Karpas-422 (cell line): Measurements from ENCODE around the gene PACS1. TPM values are rescaled to one million over a fixed set of nuclear protein-coding genes. Genes with fewer than 3 reads are reported as not detected.

Experiments
- DNase-seq: peaks from one replicate; pipeline ENCODE4 v3.0.0-alpha.2; 2015
- H2AFZ ChIP-seq: fragments of 200-600 bp; sonication (generic); 2 replicates; pipeline ENCODE4 v1.6.1; 2014; ENCODE audit warnings: antibody characterized with exemption, low read length, mixed read lengths
- H3K27ac ChIP-seq: fragments of 200-600 bp; sonication (generic); 2 replicates; pipeline ENCODE4 v1.5.1; 2014; ENCODE audit warnings: mild to moderate bottlenecking, low read length, moderate library complexity
- H3K27me3 ChIP-seq: fragments of 200-600 bp; sonication (generic); 2 replicates; pipeline ENCODE4 v1.6.1; 2014; ENCODE audit warnings: low read length, mixed read lengths
- H3K36me3 ChIP-seq: fragments of 200-600 bp; sonication (generic); 2 replicates; pipeline ENCODE4 v1.6.1; 2014; ENCODE audit warnings: low read length, mixed read lengths; ENCODE audit not compliant: insufficient read depth
- H3K4me1 ChIP-seq: fragments of 200-600 bp; sonication (generic); 2 replicates; pipeline ENCODE4 v1.6.1; 2014; ENCODE audit warnings: mild to moderate bottlenecking, low read length, mixed read lengths
- H3K4me2 ChIP-seq: fragments of 200-600 bp; sonication (generic); 2 replicates; pipeline ENCODE4 v1.6.1; 2014; ENCODE audit warnings: low read length, low read depth, mild to moderate bottlenecking; ENCODE audit not compliant: poor library complexity, severe bottlenecking
- H3K4me3 ChIP-seq: fragments of 200-600 bp; sonication (generic); 2 replicates; pipeline ENCODE4 v1.5.1; 2014; ENCODE audit warnings: mild to moderate bottlenecking, antibody characterized with exemption, low read length, mixed read lengths
- H3K79me2 ChIP-seq: fragments of 200-600 bp; sonication (generic); 2 replicates; pipeline ENCODE4 v1.6.1; 2014; ENCODE audit warnings: mild to moderate bottlenecking, low read length, mixed read lengths
- H3K9ac ChIP-seq: fragments of 200-600 bp; sonication (generic); 2 replicates; pipeline ENCODE4 v1.6.0; 2014; ENCODE audit warnings: low read length
- H3K9me2 ChIP-seq: fragments of 200-600 bp; sonication (generic), shearing (Covaris generic); replicated peaks from 2 replicates; pipeline ENCODE4 v1.6.0; 2014; ENCODE audit warnings: mild to moderate bottlenecking, low read length, moderate library complexity; ENCODE audit not compliant: insufficient read depth
- H3K9me3 ChIP-seq: fragments of 300-700, 200-600 bp; sonication (generic); 2 replicates; pipeline ENCODE4 v1.6.1; 2014; ENCODE audit warnings: low read length, mixed read lengths
- H4K20me1 ChIP-seq: fragments of 200-600 bp; sonication (generic); 2 replicates; pipeline ENCODE4 v1.6.1; 2014; ENCODE audit warnings: mild to moderate bottlenecking, antibody characterized with exemption, low read length, low read depth; ENCODE audit not compliant: insufficient read depth
- total RNA-seq: library from RNA; depleted of rRNA; stranded (reverse); fragments of >200 nt; shearing (Covaris generic); gene quantifications from 2 replicates; pipeline ENCODE4 v1.2.3, GENCODE V29; 2014; ENCODE audit warnings: low replicate concordance; rRNA removed

PACS1 gene
- total RNA-seq, 1 experiment from 2014 or later = 60.5 TPM

GRCh38 chr11:66292543-66293332, 222.7 kb downstream of the PACS1 start:
- no peak for DNase-seq
- H3K9ac ChIP-seq = no peak overlapping the region

GRCh38 chr11:66293352-66293751, 223.3 kb downstream of the PACS1 start:
- Histone ChIP-seq H3K4me2 (no peak overlapping the region), H3K4me3 (no peak overlapping the region), H3K9me2 (no peaks in the 10 kb centered on the region), H3K79me2 (peaks cover 4% of the 10 kb centered on the region), H3K4me1 (peaks cover 11% of the 10 kb centered on the region), H2AFZ (no peak overlapping the region), H3K27me3 (no peaks in the 10 kb centered on the region), H3K36me3 (no peaks in the 10 kb centered on the region), H4K20me1 (no peaks in the 10 kb centered on the region), H3K9ac (no peak overlapping the region), H3K9me3 (no peaks in the 10 kb centered on the region), H3K27ac (no peak overlapping the region)
- no peak for DNase-seq

More at GRCh38 chr11:66292543-66293332, 222.7 kb downstream of the PACS1 start:
- Histone ChIP-seq H3K9me2 (no peaks in the 10 kb centered on the region), H3K36me3 (no peaks in the 10 kb centered on the region), H3K79me2 (peaks cover 10% of the 10 kb centered on the region), H3K4me2 (no peak overlapping the region), H4K20me1 (0 out of 2 replicates have a peak, but pooled peaks cover 3% of the 10 kb centered on the region), H3K4me3 (no peak overlapping the region), H3K9me3 (no peaks in the 10 kb centered on the region), H3K4me1 (peaks cover 18% of the 10 kb centered on the region), H3K27me3 (no peaks in the 10 kb centered on the region), H3K27ac (no peak overlapping the region), H2AFZ (no peak overlapping the region)

GRCh38 chr11:66293777-66294625, 223.9 kb downstream of the PACS1 start:
- Histone ChIP-seq H3K36me3 (no peaks in the 10 kb centered on the region), H3K4me3 (no peak overlapping the region), H3K4me2 (no peak overlapping the region), H4K20me1 (no peaks in the 10 kb centered on the region), H2AFZ (no peak overlapping the region), H3K9me2 (no peaks in the 10 kb centered on the region), H3K9ac (no peak overlapping the region), H3K4me1 (peaks cover 11% of the 10 kb centered on the region), H3K79me2 (no peaks in the 10 kb centered on the region), H3K9me3 (no peaks in the 10 kb centered on the region), H3K27ac (no peak overlapping the region), H3K27me3 (no peaks in the 10 kb centered on the region)
- no peak for DNase-seq

Other genes starting within 250 kb of the PACS1 start
- not detected in 2 replicates for gene SNX32, start 236.3 kb upstream of the PACS1 start, total RNA-seq
- 514 and 827 TPM in 2 replicates for gene CFL1, start 212.1 kb upstream of the PACS1 start, total RNA-seq
- 41.3 and 89.0 TPM in 2 replicates for gene MUS81, start 209.8 kb upstream of the PACS1 start, total RNA-seq
- gene EFEMP2, start 197.5 kb upstream of the PACS1 start, total RNA-seq = 1.3 and 2.6 TPM in 2 replicates
- gene CTSW, start 190.4 kb upstream of the PACS1 start, total RNA-seq = not detected in 2 replicates
- 207 and 248 TPM in 2 replicates for gene FIBP, start 181.8 kb upstream of the PACS1 start, total RNA-seq
- gene CCDC85B, start 179.6 kb upstream of the PACS1 start, total RNA-seq = 21.3 and 56.7 TPM in 2 replicates
- gene FOSL1, start 169.9 kb upstream of the PACS1 start, total RNA-seq = not detected in 2 replicates
- 7.3 and 11.0 TPM in 2 replicates for gene C11orf68, start 151.2 kb upstream of the PACS1 start, total RNA-seq
- 66.2 and 111 TPM in 2 replicates for gene DRAP1, start 150.8 kb upstream of the PACS1 start, total RNA-seq
- gene TSGA10IP, start 124.8 kb upstream of the PACS1 start, total RNA-seq = not detected in 2 replicates
- gene SART1, start 108.5 kb upstream of the PACS1 start, total RNA-seq = 23.1 and 63.2 TPM in 2 replicates
- 39.4 and 57.0 TPM in 2 replicates for gene EIF1AD, start 68.1 kb upstream of the PACS1 start, total RNA-seq
- gene BANF1, start 67.8 kb upstream of the PACS1 start, total RNA-seq = 44.3 and 84.2 TPM in 2 replicates
- not detected in 2 replicates for gene CST6, start 58.3 kb upstream of the PACS1 start, total RNA-seq
- not detected in 2 replicates for gene CATSPER1, start 43.8 kb upstream of the PACS1 start, total RNA-seq
- gene GAL3ST3, start 21.1 kb upstream of the PACS1 start, total RNA-seq = not detected in 2 replicates
- 89.0 and 166 TPM in 2 replicates for gene SF3B2, start 17.9 kb upstream of the PACS1 start, total RNA-seq
- 12.9 and 18.5 TPM in 2 replicates for gene KLC2, start 187.4 kb downstream of the PACS1 start, total RNA-seq
- gene RAB1B, start 198.4 kb downstream of the PACS1 start, total RNA-seq = 56.2 and 64.3 TPM in 2 replicates
- gene CNIH2, start 207.9 kb downstream of the PACS1 start, total RNA-seq = 0.34 and 6.6 TPM in 2 replicates
- gene YIF1A, start 218.9 kb downstream of the PACS1 start, total RNA-seq = 145 and 154 TPM in 2 replicates
- gene TMEM151A, start 221.6 kb downstream of the PACS1 start, total RNA-seq = not detected in 2 replicates
- gene CD248, start 246.8 kb downstream of the PACS1 start, total RNA-seq = not detected in 2 replicates